ENCODE data around the gene VPS37C.

The VPS37C gene

GRCh38 chr11:61163714-61164605 lies 2.7 kb upstream of the VPS37C start:
- peaks cover 4% of the 10 kb centered on the region for H3K9me3 ChIP-seq (ENCODE audit: control insufficient read depth, low read length)
- no peak overlapping the region for H3K4me3 ChIP-seq (ENCODE audit: extremely low read depth, insufficient read depth, low read length, poor library complexity, severe bottlenecking)
- 78 to 81% methylated on average over 9 to 10 of the region's 13 CpGs for WGBS, 2 experiments (ENCODE audit: insufficient coverage in 2 of 2)
- H3K36me3 ChIP-seq (ENCODE audit: control insufficient read depth, insufficient read depth, low read length): no peaks in the 10 kb centered on the region
- no peak overlapping the region for H3K27ac ChIP-seq (ENCODE audit: low read depth, low read length, severe bottlenecking)
- peaks cover 15% of the 10 kb centered on the region for H3K4me1 ChIP-seq (ENCODE audit: control insufficient read depth, insufficient read depth, low read length, poor library complexity, severe bottlenecking)

- no peak overlapping the region for H3K27ac ChIP-seq (ENCODE audit: low read depth, low read length, severe bottlenecking)
- peaks cover 4% of the 10 kb centered on the region for H3K36me3 ChIP-seq (ENCODE audit: control insufficient read depth, insufficient read depth, low read length)
- no peak overlapping the region for H3K4me3 ChIP-seq (ENCODE audit: extremely low read depth, insufficient read depth, low read length, poor library complexity, severe bottlenecking)
- H3K4me1 ChIP-seq (ENCODE audit: control insufficient read depth, insufficient read depth, low read length, poor library complexity, severe bottlenecking): peaks cover 15% of the 10 kb centered on the region
- peaks cover 4% of the 10 kb centered on the region for H3K9me3 ChIP-seq (ENCODE audit: control insufficient read depth, low read length)
- 90 to 96% methylated on average over 4 of the region's 4 CpGs for WGBS, 2 experiments (ENCODE audit: insufficient coverage in 2 of 2)
Measured at GRCh38 chr11:61163021-61163420, 1.8 kb upstream of the VPS37C start.

- H3K4me1 ChIP-seq (ENCODE audit: control insufficient read depth, insufficient read depth, low read length, poor library complexity, severe bottlenecking): peaks cover 15% of the 10 kb centered on the region
- H3K36me3 ChIP-seq (ENCODE audit: control insufficient read depth, insufficient read depth, low read length): peaks cover 11% of the 10 kb centered on the region
- H3K27ac ChIP-seq (ENCODE audit: low read depth, low read length, severe bottlenecking): peak overlapping the region; percentile 93
- H3K9me3 ChIP-seq (ENCODE audit: control insufficient read depth, low read length): peaks cover under 1% of the 10 kb centered on the region
- H3K4me3 ChIP-seq (ENCODE audit: extremely low read depth, insufficient read depth, low read length, poor library complexity, severe bottlenecking): peak overlapping the region; percentile 68
- 94 to 96% methylated on average over 4 of the region's 8 CpGs for WGBS, 2 experiments (ENCODE audit: insufficient coverage in 2 of 2)
Measured at GRCh38 chr11:61162092-61162941, 1.1 kb upstream of the VPS37C start.

- WGBS, 2 experiments (ENCODE audit: insufficient coverage in 2 of 2): 13 to 75% methylated on average over 5 to 14 of the region's 25 CpGs
- Histone ChIP-seq H3K9me3 (ENCODE audit: control insufficient read depth, low read length) (peaks cover 6% of the 10 kb centered on the region), H3K27ac (ENCODE audit: low read depth, low read length, severe bottlenecking) (peak overlapping the region; percentile 93), H3K36me3 (ENCODE audit: control insufficient read depth, insufficient read depth, low read length) (peaks cover 22% of the 10 kb centered on the region), H3K4me1 (ENCODE audit: control insufficient read depth, insufficient read depth, low read length, poor library complexity, severe bottlenecking) (peaks cover 15% of the 10 kb centered on the region), H3K4me3 (ENCODE audit: extremely low read depth, insufficient read depth, low read length, poor library complexity, severe bottlenecking) (peak overlapping the region; percentile 68)
Measured at GRCh38 chr11:61160487-61161189, 588 bp downstream of the VPS37C start.

- Histone ChIP-seq H3K4me3 (ENCODE audit: extremely low read depth, insufficient read depth, low read length, poor library complexity, severe bottlenecking) (no peak overlapping the region), H3K27ac (ENCODE audit: low read depth, low read length, severe bottlenecking) (no peak overlapping the region), H3K4me1 (ENCODE audit: control insufficient read depth, insufficient read depth, low read length, poor library complexity, severe bottlenecking) (peaks cover 5% of the 10 kb centered on the region), H3K9me3 (ENCODE audit: control insufficient read depth, low read length) (peaks cover 17% of the 10 kb centered on the region), H3K36me3 (ENCODE audit: control insufficient read depth, insufficient read depth, low read length) (peaks cover 32% of the 10 kb centered on the region)
- 72 to 100% methylated on average over 2 to 3 of the region's 3 CpGs for WGBS, 2 experiments (ENCODE audit: insufficient coverage in 2 of 2)
Measured at GRCh38 chr11:61158691-61159381, 2.4 kb downstream of the VPS37C start.

GRCh38 chr11:61157743-61158142 lies 3.5 kb downstream of the VPS37C start:
- Histone ChIP-seq H3K4me3 (ENCODE audit: extremely low read depth, insufficient read depth, low read length, poor library complexity, severe bottlenecking) (no peak overlapping the region), H3K27ac (ENCODE audit: low read depth, low read length, severe bottlenecking) (no peak overlapping the region), H3K9me3 (ENCODE audit: control insufficient read depth, low read length) (peaks cover 17% of the 10 kb centered on the region), H3K36me3 (ENCODE audit: control insufficient read depth, insufficient read depth, low read length) (peaks cover 32% of the 10 kb centered on the region), H3K4me1 (ENCODE audit: control insufficient read depth, insufficient read depth, low read length, poor library complexity, severe bottlenecking) (peaks cover 14% of the 10 kb centered on the region)
- WGBS, 2 experiments (ENCODE audit: insufficient coverage in 2 of 2): 94 to 100% methylated on average over 3 of the region's 3 CpGs

- H3K36me3 ChIP-seq (ENCODE audit: control insufficient read depth, insufficient read depth, low read length): peaks cover 32% of the 10 kb centered on the region
- H3K27ac ChIP-seq (ENCODE audit: low read depth, low read length, severe bottlenecking): no peak overlapping the region
- peaks cover 17% of the 10 kb centered on the region for H3K9me3 ChIP-seq (ENCODE audit: control insufficient read depth, low read length)
- H3K4me1 ChIP-seq (ENCODE audit: control insufficient read depth, insufficient read depth, low read length, poor library complexity, severe bottlenecking): peaks cover 31% of the 10 kb centered on the region
- WGBS, 2 experiments (ENCODE audit: insufficient coverage in 2 of 2): no CpG with 5 or more reads among the region's 5 CpGs
- H3K4me3 ChIP-seq (ENCODE audit: extremely low read depth, insufficient read depth, low read length, poor library complexity, severe bottlenecking): no peak overlapping the region
Measured at GRCh38 chr11:61155741-61156140, 5.5 kb downstream of the VPS37C start.

- peaks cover 35% of the 10 kb centered on the region for H3K4me1 ChIP-seq (ENCODE audit: control insufficient read depth, insufficient read depth, low read length, poor library complexity, severe bottlenecking)
- H3K9me3 ChIP-seq (ENCODE audit: control insufficient read depth, low read length): peaks cover 17% of the 10 kb centered on the region
- H3K36me3 ChIP-seq (ENCODE audit: control insufficient read depth, insufficient read depth, low read length): peaks cover 32% of the 10 kb centered on the region
- no peak overlapping the region for H3K4me3 ChIP-seq (ENCODE audit: extremely low read depth, insufficient read depth, low read length, poor library complexity, severe bottlenecking)
- 90 to 100% methylated on average over 1 of the region's 1 CpG for WGBS, 2 experiments (ENCODE audit: insufficient coverage in 2 of 2)
- H3K27ac ChIP-seq (ENCODE audit: low read depth, low read length, severe bottlenecking): no peak overlapping the region
Measured at GRCh38 chr11:61155312-61155711, 5.9 kb downstream of the VPS37C start.

GRCh38 chr11:61154528-61154927 lies 6.7 kb downstream of the VPS37C start:
- Histone ChIP-seq H3K9me3 (ENCODE audit: control insufficient read depth, low read length) (peaks cover 17% of the 10 kb centered on the region), H3K27ac (ENCODE audit: low read depth, low read length, severe bottlenecking) (peak overlapping the region; percentile 96), H3K36me3 (ENCODE audit: control insufficient read depth, insufficient read depth, low read length) (peaks cover 32% of the 10 kb centered on the region), H3K4me1 (ENCODE audit: control insufficient read depth, insufficient read depth, low read length, poor library complexity, severe bottlenecking) (peaks cover 41% of the 10 kb centered on the region), H3K4me3 (ENCODE audit: extremely low read depth, insufficient read depth, low read length, poor library complexity, severe bottlenecking) (no peak overlapping the region)
- WGBS, 2 experiments (ENCODE audit: insufficient coverage in 2 of 2): 100% methylated on average over 3 of the region's 4 CpGs

GRCh38 chr11:61153593-61154095 lies 7.6 kb downstream of the VPS37C start:
- Histone ChIP-seq H3K4me1 (ENCODE audit: control insufficient read depth, insufficient read depth, low read length, poor library complexity, severe bottlenecking) (peaks cover 50% of the 10 kb centered on the region), H3K27ac (ENCODE audit: low read depth, low read length, severe bottlenecking) (peak overlapping the region; percentile 96), H3K36me3 (ENCODE audit: control insufficient read depth, insufficient read depth, low read length) (peaks cover 32% of the 10 kb centered on the region), H3K9me3 (ENCODE audit: control insufficient read depth, low read length) (peaks cover 17% of the 10 kb centered on the region), H3K4me3 (ENCODE audit: extremely low read depth, insufficient read depth, low read length, poor library complexity, severe bottlenecking) (no peak overlapping the region)
- 65 to 82% methylated on average over 1 to 2 of the region's 2 CpGs for WGBS, 2 experiments (ENCODE audit: insufficient coverage in 2 of 2)
